ENCODE results near the gene FBXW7.

The FBXW7 gene

DNA sequence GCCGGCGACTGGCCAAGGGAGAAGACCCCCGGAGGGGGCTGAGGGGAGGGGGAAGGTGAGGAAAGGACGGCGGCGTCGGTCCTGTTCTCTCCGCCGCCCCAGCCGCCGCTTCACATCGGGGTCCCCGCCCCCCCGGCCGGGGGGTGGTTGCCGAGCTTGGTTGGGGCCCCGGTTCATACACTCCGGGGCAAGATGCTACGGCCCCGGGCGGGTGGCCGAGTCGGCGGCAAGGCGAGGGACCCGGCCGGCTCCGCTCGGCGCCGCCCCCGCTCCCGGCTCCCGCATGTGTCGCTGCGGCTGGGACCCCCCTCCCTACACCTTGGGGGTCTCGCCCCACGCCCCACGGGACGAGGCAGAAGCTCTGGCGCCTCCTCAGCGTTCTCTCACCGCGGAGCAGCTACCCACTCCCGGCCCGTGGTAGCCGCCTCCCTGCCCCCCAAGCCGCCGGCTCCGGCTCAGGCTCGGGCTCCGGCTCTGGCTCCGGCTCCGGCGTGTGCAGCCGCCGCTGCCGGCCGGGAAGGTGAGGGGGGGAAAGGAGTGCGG lies 461 bp downstream of the FBXW7 start:
- peak overlapping the region; percentile 88 for H3K27ac ChIP-seq
- TF ChIP-seq CTCF (conservative IDR thresholded peaks at IDR 0.05), result no peak
- no peak for TF ChIP-seq ZFX (IDR thresholded peaks at IDR 0.05)

GRCh38 chr4:152534541-152535359 lies 1.1 kb downstream of the FBXW7 start:
- TF ChIP-seq CTCF (conservative IDR thresholded peaks at IDR 0.05) (no peak), ZFX (IDR thresholded peaks at IDR 0.05) (no peak)
- peak overlapping the region; percentile 88 for H3K27ac ChIP-seq

DNA sequence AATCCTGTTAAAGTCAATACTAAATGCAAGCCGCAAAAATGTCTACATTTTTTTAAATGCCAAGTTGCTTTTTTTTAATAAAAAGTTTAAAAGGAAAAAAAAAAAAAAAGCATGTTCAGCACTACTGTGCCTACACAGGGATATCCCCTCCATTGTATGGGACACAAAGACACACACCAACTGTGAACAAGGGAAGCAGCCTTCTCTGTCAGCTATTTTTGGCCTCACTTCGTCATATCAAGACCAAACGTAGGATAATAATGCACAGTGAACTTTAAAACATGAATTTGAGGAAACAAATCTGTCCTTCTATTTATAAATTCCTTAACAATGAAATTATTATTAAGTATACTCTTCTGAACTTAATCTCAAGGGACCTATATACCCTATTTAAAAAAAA lies 4.4 kb downstream of the FBXW7 start:
- no peak for TF ChIP-seq ZFX (IDR thresholded peaks at IDR 0.05)
- no peak for TF ChIP-seq CTCF (conservative IDR thresholded peaks at IDR 0.05)
- H3K27ac ChIP-seq, result no peak overlapping the region

GRCh38 chr4:152530600-152530999 lies 5.3 kb downstream of the FBXW7 start:
- TF ChIP-seq CTCF (conservative IDR thresholded peaks at IDR 0.05) (no peak), ZFX (IDR thresholded peaks at IDR 0.05) (no peak)
- no peak overlapping the region for H3K27ac ChIP-seq

- TF ChIP-seq CTCF (conservative IDR thresholded peaks at IDR 0.05), result no peak
- no peak for TF ChIP-seq ZFX (IDR thresholded peaks at IDR 0.05)
- H3K27ac ChIP-seq, result no peak overlapping the region
Measured at GRCh38 chr4:152529880-152530279, 6.0 kb downstream of the FBXW7 start.

DNA sequence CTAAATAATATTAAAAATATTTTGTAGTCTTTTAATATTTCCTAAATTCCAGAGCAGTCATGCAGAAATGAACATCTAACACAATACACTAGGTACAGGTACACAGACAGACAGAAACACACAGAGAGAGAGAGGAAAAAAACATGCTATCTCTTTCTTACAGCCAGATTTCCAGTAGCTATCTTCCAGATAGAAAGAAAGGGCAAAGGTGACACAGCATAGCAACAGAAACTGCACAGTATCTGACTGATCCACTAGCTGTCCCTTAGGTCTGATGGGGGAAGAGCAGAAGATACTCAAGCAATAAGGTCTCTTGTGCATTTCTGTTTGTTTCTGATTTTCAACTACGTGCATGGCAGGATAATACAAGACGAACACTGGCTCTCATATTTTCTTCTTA lies 7.8 kb downstream of the FBXW7 start:
- no peak overlapping the region for H3K27ac ChIP-seq
- no peak for TF ChIP-seq ZFX (IDR thresholded peaks at IDR 0.05)
- no peak for TF ChIP-seq CTCF (conservative IDR thresholded peaks at IDR 0.05)

GRCh38 chr4:152525878-152526277 lies 10.0 kb downstream of the FBXW7 start:
- no peak for TF ChIP-seq CTCF (conservative IDR thresholded peaks at IDR 0.05)
- no peak for TF ChIP-seq ZFX (IDR thresholded peaks at IDR 0.05)
- H3K27ac ChIP-seq, result no peak overlapping the region

All from C4-2B (cell line).